K562 (cell line): ENCODE measurements around the gene ZFHX2. TPM values are rescaled to one million over a fixed set of nuclear protein-coding genes. Genes with fewer than 3 reads are reported as not detected.

ENCODE experiments used
- ATAC-seq: fragments of 200-7000 bp; cut with Tn5 transposase; 3 replicates; pipeline ENCODE4 v1.9.1; 2020; ENCODE audit warnings: moderate library complexity
- BruUV-seq: library from RNA; stranded (reverse); fragments of 400-500 nt; replicated peaks from 2 replicates; lab custom pipeline; 2021; lab: Mats Ljungman, UMichigan
- CTCF ChIA-PET: fragments of 300-600 bp; formaldehyde crosslinking; extraction: SDS; loops from one replicate; lab custom pipeline; 2021; ENCODE audit warnings: low intra/inter-chr PET ratio; lab: Yijun Ruan, JAX
- POLR2A ChIA-PET: fragments of 300-600, 350-650 bp; sonication (Branson Sonifier 250); formaldehyde crosslinking; extraction: SDS; loops from one replicate; lab custom pipeline; 2021; ENCODE audit warnings: antibody characterized with exemption, inconsistent platforms; lab: Yijun Ruan, JAX
- DNase-seq, 4 experiments: peaks; one replicate each; pipeline versions ENCODE4 v3.0.0 to v3.0.0-alpha.2; 2011 to 2018; ENCODE audit warnings: low spot score in 3 of 4, mixed read lengths in 3 of 4; ENCODE audit errors: extremely low read depth in 1 of 4
- FAIRE-seq: peaks from 2 replicates; lab custom pipeline; 2011; peaks lifted over from hg19 to GRCh38; lab: Jason Lieb, UNC
- H2AFZ ChIP-seq: 2 replicates; pipeline ENCODE4 v1.6.0; 2011; ENCODE audit warnings: low read depth, low read length, control low read depth, inconsistent platforms
- H3K27ac ChIP-seq: fragments of 200-600 bp; 3 replicates; pipeline ENCODE4 v1.8.0; 2011; ENCODE audit warnings: low read depth, mild to moderate bottlenecking, control low read depth, inconsistent platforms, low read length, moderate library complexity, mixed read lengths; ENCODE audit errors: extremely low read depth
- H3K27me3 ChIP-seq, 2 experiments: fragments of 300-600 bp in 1 of 2; 2 replicates in 1 of 2; 3 replicates in 1 of 2; pipeline versions ENCODE4 v1.6.0 to v1.8.0; 2011; ENCODE audit warnings: inconsistent platforms in 2 of 2, low read length in 2 of 2, mild to moderate bottlenecking in 1 of 2, mixed read lengths in 1 of 2, moderate library complexity in 1 of 2; ENCODE audit not compliant: control insufficient read depth in 2 of 2, insufficient read depth in 2 of 2
- H3K36me3 ChIP-seq: fragments of 300-600 bp; 3 replicates; pipeline ENCODE4 v1.8.0; 2011; ENCODE audit warnings: mild to moderate bottlenecking, low read length, inconsistent platforms; ENCODE audit not compliant: control insufficient read depth, insufficient read depth
- H3K4me1 ChIP-seq, 2 experiments: fragments of 200-600 bp in 1 of 2; replicated peaks in 1 of 2; 2 replicates in 1 of 2; 3 replicates in 1 of 2; pipeline versions ENCODE4 v1.5.1 to v1.8.0; 2011; ENCODE audit warnings: inconsistent platforms in 2 of 2, low read length in 2 of 2, mild to moderate bottlenecking in 1 of 2, mixed read lengths in 1 of 2, moderate library complexity in 1 of 2; ENCODE audit not compliant: control insufficient read depth in 2 of 2, insufficient read depth in 2 of 2
- H3K4me2 ChIP-seq: 2 replicates; pipeline ENCODE4 v1.6.1; 2011; ENCODE audit warnings: low read length, control low read depth, inconsistent platforms, mixed read lengths; ENCODE audit not compliant: insufficient read depth
- H3K4me3 ChIP-seq: fragments of 200-600 bp; sonication (generic), shearing (Covaris generic); 2 replicates; pipeline ENCODE4 v1.5.1; 2016; ENCODE audit warnings: control low read depth, inconsistent platforms
- H3K79me2 ChIP-seq: fragments of 200-600 bp; 3 replicates; pipeline ENCODE4 v1.8.0; 2011; ENCODE audit warnings: low read length, inconsistent platforms; ENCODE audit not compliant: control insufficient read depth, insufficient read depth
- H3K9ac ChIP-seq, 2 experiments: 2 replicates each; pipeline versions ENCODE4 v1.6.0 to v1.6.1; 2011; ENCODE audit warnings: low read depth in 2 of 2, low read length in 2 of 2, control low read depth in 1 of 2, inconsistent platforms in 1 of 2, mild to moderate bottlenecking in 1 of 2, mixed read lengths in 1 of 2; ENCODE audit not compliant: insufficient read depth in 1 of 2
- H3K9me1 ChIP-seq: one replicate; pipeline ENCODE4 v1.6.0; 2011; ENCODE audit warnings: inconsistent platforms, mild to moderate bottlenecking, low read length, moderate library complexity; ENCODE audit not compliant: control insufficient read depth, insufficient read depth
- H3K9me3 ChIP-seq: replicated peaks from 2 replicates; pipeline ENCODE4 v1.5.1; 2011; ENCODE audit warnings: low read depth, low read length, inconsistent platforms; ENCODE audit not compliant: control insufficient read depth, insufficient read depth
- H4K20me1 ChIP-seq: replicated peaks from 2 replicates; pipeline ENCODE4 v1.6.1; 2011; ENCODE audit warnings: low read length, inconsistent platforms, mixed read lengths; ENCODE audit not compliant: control insufficient read depth, insufficient read depth
- FOXK2 ChIP-seq, 2 experiments: fragments of 450-650 bp; IDR thresholded peaks in 1 of 2; conservative IDR thresholded peaks in 1 of 2; 2 replicates each; pipeline ENCODE4 v1.6.1; 2016; ENCODE audit warnings: low read depth in 2 of 2, mild to moderate bottlenecking in 1 of 2
- GABPA ChIP-seq: fragments of 200-800 bp; sonication (Bioruptor generic); conservative IDR thresholded peaks from 2 replicates; pipeline ENCODE4 v1.6.1; 2016; ENCODE audit warnings: low read depth, missing genetic modification characterization, missing compliant biosample characterization
- NR2C2 ChIP-seq, 2 experiments: fragments of 200-800 bp in 1 of 2; sonication (Bioruptor generic) in 1 of 2; sonication (generic) in 1 of 2; formaldehyde crosslinking in 1 of 2; IDR thresholded peaks; 2 replicates each; pipeline versions ENCODE4 v1.6.1 to v1.8.0; 2016 to 2022; ENCODE audit warnings: mild to moderate bottlenecking in 1 of 2, missing compliant biosample characterization in 1 of 2, missing genetic modification characterization in 1 of 2, missing genetic modification reagents in 1 of 2
- WGBS: fragments of 100-300 bp; shearing (Covaris generic); methylation state at CpG from one replicate; pipeline ENCODE4 v1.1.6; 2016; ENCODE audit warnings: low coverage, mixed read lengths; ENCODE audit not compliant: insufficient coverage; ENCODE audit errors: missing lambda C conversion rate; 5-methylcytosine and 5-hydroxymethylcytosine counted together
- in situ Hi-C: fragments of 300-500 bp; cut with MboI; formaldehyde crosslinking; loops from 4 replicates; pipeline ENCODE4 v1.15.0; 2018; ENCODE audit warnings: inconsistent platforms, mixed read lengths
- intact Hi-C: fragments of 100-400 bp; cut with micrococcal nuclease; formaldehyde crosslinking; loops from 2 replicates; pipeline ENCODE4 v1.14.2; 2022
- polyA plus RNA-seq, 8 experiments: library from polyadenylated mRNA; depleted of rRNA in 4 of 8; stranded (reverse) in 5 of 8; unstranded in 3 of 8; fragments of >200 nt; fragmentation: Nextera tagmentation in 2 of 8; fragmentation: Illumina TruSeq in 1 of 8; extraction: Ambion mirVana in 2 of 8; extraction: Trizol in 1 of 8; gene quantifications; 2 replicates each; pipeline versions ENCODE4 v1.2.1 to v1.2.3, GENCODE V29; 2011 to 2014; ENCODE audit warnings: inconsistent platforms in 1 of 8, missing spikeins in 1 of 8
- total RNA-seq, 7 experiments: library from RNA; depleted of rRNA in 6 of 7; stranded (reverse); fragments of >200 nt in 6 of 7; fragmentation: Illumina TruSeq in 2 of 7; extraction: Trizol in 2 of 7; gene quantifications; 2 replicates each; pipeline versions ENCODE4 v1.2.1 to v1.2.3, GENCODE V29; 2011 to 2021; ENCODE audit warnings: low replicate concordance in 1 of 7
- TF ChIP-seq, protein P1 (sequence below): fragments of 250-450 bp; sonication (Bioruptor Pico); IDR thresholded peaks from 2 replicates; pipeline ENCODE4 v1.5.0; 2020; ENCODE audit warnings: mild to moderate bottlenecking, borderline replicate concordance

Gene ZFHX2
- total and polyA plus RNA-seq, 9 of the 15 experiments (the other 6 are each of a cell fraction or from before 2014, with no cell fraction given), result 0.06 to 0.11 (median 0.11) TPM; not detected in 4

DNA sequence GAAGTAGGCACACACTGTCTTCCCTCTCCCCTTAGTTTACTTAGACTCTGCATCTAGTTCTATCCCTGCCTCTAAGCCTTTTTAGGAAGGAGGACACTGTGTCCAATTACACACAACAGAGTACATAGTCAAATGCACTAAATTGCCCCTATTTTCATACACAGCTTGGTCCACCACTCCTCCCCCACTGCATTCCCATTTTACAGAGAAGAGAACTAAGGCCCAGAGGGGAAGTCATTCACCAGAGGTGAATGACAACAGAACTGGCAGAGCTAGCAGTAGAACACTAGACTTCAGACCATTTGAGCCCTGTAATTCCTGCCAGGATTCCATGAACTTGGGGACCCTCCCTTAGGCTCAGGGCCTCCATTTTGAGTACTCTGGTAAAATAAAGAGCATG lies 28.2 kb upstream of the ZFHX2 start:
- Histone ChIP-seq H3K27ac (no peak overlapping the region), H3K9me1 (no peaks in the 10 kb centered on the region), H3K9me3 (no peaks in the 10 kb centered on the region), H3K4me3 (no peak overlapping the region), H3K4me1 (peaks cover 0 to 7% of the 10 kb centered on the region in 2 experiments; a peak in 3 of 5 replicates), H3K9ac (no peak overlapping the region), H3K27me3 (no peaks in the 10 kb centered on the region), H4K20me1 (no peaks in the 10 kb centered on the region), H2AFZ (no peak overlapping the region), H3K36me3 (no peaks in the 10 kb centered on the region), H3K79me2 (no peaks in the 10 kb centered on the region), H3K4me2 (no peak overlapping the region)
- POLR2A ChIA-PET, result interaction anchor here (0.6 kb wide), 1 partner anchor 18 kb away, joined by 3 read pairs; no protein-coding TSS in a partner anchor
- in situ Hi-C loops (no loop called here), intact Hi-C loops (loop anchor here (10.0 kb wide), 1 partner anchor 135 kb away; no protein-coding TSS in a partner anchor)
- BruUV-seq, result no TSS peak
- DNase-seq (no peak), ATAC-seq (no peak), FAIRE-seq (no peak)
- TF ChIP-seq NR2C2 (CRISPR knock-in tag; IDR thresholded peaks at IDR 0.05) (no peak), NR2C2 (tag; IDR thresholded peaks at IDR 0.05) (no peak), FOXK2 (conservative IDR thresholded peaks at IDR 0.05 in 1 of 2, IDR thresholded peaks at IDR 0.05 in 1 of 2; ENCODE audit: low read depth in 2 of 2) (no peak)
- CTCF ChIA-PET, result no interaction called here

DNA sequence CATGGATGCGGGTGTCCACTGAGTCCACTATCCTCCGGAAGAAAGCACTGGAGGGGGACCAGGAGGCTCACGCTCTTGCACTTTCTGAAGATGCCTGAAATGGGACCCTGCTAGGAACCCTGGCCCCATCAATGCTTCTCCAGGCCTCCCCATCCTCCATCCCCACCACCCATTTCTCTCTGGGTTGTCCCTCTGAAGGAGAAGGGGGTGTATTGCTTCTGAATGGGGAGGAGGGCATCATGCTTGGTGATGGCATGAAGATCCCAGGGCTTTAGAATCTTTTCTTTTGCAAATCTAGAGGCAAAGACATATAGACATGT lies 27.7 kb upstream of the ZFHX2 start:
- TF ChIP-seq GABPA (tag), result 0 out of 2 replicates have a peak, but pooled peaks have one; percentile 2
- TF ChIP-seq, protein P1, sequence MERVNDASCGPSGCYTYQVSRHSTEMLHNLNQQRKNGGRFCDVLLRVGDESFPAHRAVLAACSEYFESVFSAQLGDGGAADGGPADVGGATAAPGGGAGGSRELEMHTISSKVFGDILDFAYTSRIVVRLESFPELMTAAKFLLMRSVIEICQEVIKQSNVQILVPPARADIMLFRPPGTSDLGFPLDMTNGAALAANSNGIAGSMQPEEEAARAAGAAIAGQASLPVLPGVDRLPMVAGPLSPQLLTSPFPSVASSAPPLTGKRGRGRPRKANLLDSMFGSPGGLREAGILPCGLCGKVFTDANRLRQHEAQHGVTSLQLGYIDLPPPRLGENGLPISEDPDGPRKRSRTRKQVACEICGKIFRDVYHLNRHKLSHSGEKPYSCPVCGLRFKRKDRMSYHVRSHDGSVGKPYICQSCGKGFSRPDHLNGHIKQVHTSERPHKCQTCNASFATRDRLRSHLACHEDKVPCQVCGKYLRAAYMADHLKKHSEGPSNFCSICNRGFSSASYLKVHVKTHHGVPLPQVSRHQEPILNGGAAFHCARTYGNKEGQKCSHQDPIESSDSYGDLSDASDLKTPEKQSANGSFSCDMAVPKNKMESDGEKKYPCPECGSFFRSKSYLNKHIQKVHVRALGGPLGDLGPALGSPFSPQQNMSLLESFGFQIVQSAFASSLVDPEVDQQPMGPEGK (CRISPR knock-in tag), result no peak
- in situ Hi-C loops, result no loop called here
- Histone ChIP-seq H3K4me2 (no peak overlapping the region), H3K9me1 (no peaks in the 10 kb centered on the region), H3K36me3 (no peaks in the 10 kb centered on the region), H3K27me3 (no peaks in the 10 kb centered on the region), H3K79me2 (no peaks in the 10 kb centered on the region), H2AFZ (no peak overlapping the region), H3K4me1 (peaks cover 0 to 7% of the 10 kb centered on the region in 2 experiments; a peak in 3 of 5 replicates), H3K9me3 (no peaks in the 10 kb centered on the region), H3K9ac (no peak overlapping the region), H4K20me1 (no peaks in the 10 kb centered on the region), H3K27ac (no peak overlapping the region), H3K4me3 (no peak overlapping the region)
- 29% methylated on average over 1 of the region's 3 CpGs for WGBS
- DNase-seq (no peak), ATAC-seq (no peak), FAIRE-seq (no peak)
- intact Hi-C loops, result no loop called here
- ChIA-PET POLR2A (interaction anchor here (0.6 kb wide), 1 partner anchor 18 kb away, joined by 3 read pairs; no protein-coding TSS in a partner anchor), CTCF (interaction anchor here (0.6 kb wide), 1 partner anchor 19 kb away, joined by 3 read pairs; no protein-coding TSS in a partner anchor)
- no TSS peak for BruUV-seq
